B cell (primary cell): ENCODE data around the gene CPSF6.

Source experiments
- CTCF ChIP-seq: fragments of 200-600 bp; IDR thresholded peaks from one replicate; pipeline ENCODE4 v1.8.0; 2022; ENCODE audit warnings: antibody characterized with exemption, mild to moderate bottlenecking
- EZH2 ChIP-seq: IDR thresholded peaks from 2 replicates; pipeline ENCODE4 v1.6.1; 2012; ENCODE audit warnings: borderline replicate concordance, low read depth, mild to moderate bottlenecking, moderate library complexity, low read length; ENCODE audit not compliant: insufficient read depth, poor library complexity, severe bottlenecking

GRCh38 chr12:69262264-69262974 is 23.1 kb downstream of the CPSF6 start:
- TF ChIP-seq EZH2 (no peak), CTCF (no peak)
